Endothelial cell (in vitro differentiated cells): ENCODE results near the gene TVP23B. TPM values are rescaled to one million over a fixed set of nuclear protein-coding genes. Genes with fewer than 3 reads are reported as not detected.
"Not testable (repeated sequence)": the region's sequence is repeated elsewhere in the genome, so short reads cannot be mapped to it uniquely, and the experiment has no call there.

Source experiments
- DNase-seq: peaks from one replicate; pipeline ENCODE4 v3.0.0; 2021; ENCODE audit warnings: low spot score
- H3K27ac Mint-ChIP-seq: one replicate; pipeline ENCODE4 v1.8.0; 2021; ENCODE audit warnings: mixed read lengths, inconsistent platforms; ENCODE audit not compliant: unreplicated experiment
- H3K27me3 Mint-ChIP-seq: one replicate; pipeline ENCODE4 v1.8.0; 2021; ENCODE audit warnings: mild to moderate bottlenecking, moderate library complexity, mixed read lengths, inconsistent platforms; ENCODE audit not compliant: unreplicated experiment
- H3K36me3 Mint-ChIP-seq: one replicate; pipeline ENCODE4 v1.8.0; 2021; ENCODE audit warnings: mild to moderate bottlenecking, low read depth, mixed read lengths, inconsistent platforms; ENCODE audit not compliant: unreplicated experiment
- H3K4me1 Mint-ChIP-seq: one replicate; pipeline ENCODE4 v1.8.0; 2021; ENCODE audit warnings: mild to moderate bottlenecking, mixed read lengths, inconsistent platforms; ENCODE audit not compliant: unreplicated experiment
- H3K4me3 Mint-ChIP-seq: one replicate; pipeline ENCODE4 v1.8.0; 2021; ENCODE audit warnings: mild to moderate bottlenecking, mixed read lengths, inconsistent platforms; ENCODE audit not compliant: unreplicated experiment
- H3K9me3 Mint-ChIP-seq: one replicate; pipeline ENCODE4 v1.8.0; 2021; ENCODE audit warnings: mixed read lengths, inconsistent platforms; ENCODE audit not compliant: unreplicated experiment
- CTCF ChIP-seq: fragments of 200-600 bp; sonication (generic); IDR thresholded peaks from one replicate; pipeline ENCODE4 v1.5.0; 2021; ENCODE audit warnings: antibody characterized with exemption; ENCODE audit not compliant: unreplicated experiment
- total RNA-seq: library from RNA; stranded (reverse); fragmentation: NEBNext Ultra II Directional; extraction: Animal tissue kit (Norgen Biotek cat#: 25700); gene quantifications from one replicate; pipeline ENCODE4 v1.2.1, GENCODE V29; 2021; ENCODE audit not compliant: unreplicated experiment

TVP23B gene
- total RNA-seq, 1 donor from 2014 or later: 11.6 TPM

- H3K27me3 Mint-ChIP-seq, H3K4me3 Mint-ChIP-seq, H3K9me3 Mint-ChIP-seq, H3K36me3 Mint-ChIP-seq, H3K27ac Mint-ChIP-seq, DNase-seq, H3K4me1 Mint-ChIP-seq: not testable (repeated sequence)
Measured at GRCh38 chr17:18796887-18797286, 15.9 kb downstream of the TVP23B start.

GRCh38 chr17:18803458-18804245 is 22.7 kb downstream of the TVP23B start:
- H3K27me3 Mint-ChIP-seq, H3K4me3 Mint-ChIP-seq, H3K27ac Mint-ChIP-seq, H3K9me3 Mint-ChIP-seq, H3K4me1 Mint-ChIP-seq, H3K36me3 Mint-ChIP-seq, DNase-seq: not testable (repeated sequence)

- H3K36me3 Mint-ChIP-seq, H3K4me1 Mint-ChIP-seq: not testable (repeated sequence)
Measured at GRCh38 chr17:18815924-18816323, 34.9 kb downstream of the TVP23B start.

GRCh38 chr17:18816489-18817371 is 35.7 kb downstream of the TVP23B start:
- not testable (repeated sequence) for H3K4me3 Mint-ChIP-seq, H3K9me3 Mint-ChIP-seq, H3K36me3 Mint-ChIP-seq, H3K27me3 Mint-ChIP-seq, H3K27ac Mint-ChIP-seq, H3K4me1 Mint-ChIP-seq
- peak; percentile 38 for TF ChIP-seq CTCF
- peak; percentile 51 for DNase-seq

More at GRCh38 chr17:18815924-18816323, 34.9 kb downstream of the TVP23B start:
- H3K27ac Mint-ChIP-seq, H3K4me3 Mint-ChIP-seq, H3K9me3 Mint-ChIP-seq, H3K27me3 Mint-ChIP-seq, DNase-seq: not testable (repeated sequence)

GRCh38 chr17:18821430-18821829 is 40.4 kb downstream of the TVP23B start:
- DNase-seq, H3K4me1 Mint-ChIP-seq, H3K4me3 Mint-ChIP-seq, H3K36me3 Mint-ChIP-seq, H3K27me3 Mint-ChIP-seq, H3K27ac Mint-ChIP-seq, H3K9me3 Mint-ChIP-seq: not testable (repeated sequence)

GRCh38 chr17:18827613-18828012 is 46.6 kb downstream of the TVP23B start:
- H3K4me1 Mint-ChIP-seq, H3K27ac Mint-ChIP-seq, H3K4me3 Mint-ChIP-seq, H3K27me3 Mint-ChIP-seq, DNase-seq, H3K9me3 Mint-ChIP-seq, H3K36me3 Mint-ChIP-seq: not testable (repeated sequence)

GRCh38 chr17:18848501-18848900 is 67.5 kb downstream of the TVP23B start:
- Mint-ChIP-seq H3K27me3 (peaks cover 4% of the 10 kb centered on the region), H3K4me1 (no peaks in the 10 kb centered on the region), H3K27ac (peak overlapping the region; percentile 75), H3K4me3 (no peak overlapping the region), H3K9me3 (no peaks in the 10 kb centered on the region), H3K36me3 (no peaks in the 10 kb centered on the region)
- DNase-seq: no peak
- no peak for TF ChIP-seq CTCF
